GM23248 (cell line): Measurements from ENCODE around the gene CFAP61.

Source experiments
- EZH2 ChIP-seq: fragments of 200-600 bp; sonication (generic); IDR thresholded peaks from 2 replicates; pipeline ENCODE4 v1.6.1; 2018; ENCODE audit warnings: antibody characterized with exemption, mild to moderate bottlenecking; ENCODE audit not compliant: insufficient read depth, poor library complexity, severe bottlenecking
- EZH2phosphoT487 ChIP-seq: fragments of 200-600 bp; sonication (generic); IDR thresholded peaks from 2 replicates; pipeline ENCODE4 v1.6.1; 2018; ENCODE audit warnings: antibody characterized with exemption, moderate library complexity, mild to moderate bottlenecking, low read depth; ENCODE audit not compliant: insufficient read depth

DNA sequence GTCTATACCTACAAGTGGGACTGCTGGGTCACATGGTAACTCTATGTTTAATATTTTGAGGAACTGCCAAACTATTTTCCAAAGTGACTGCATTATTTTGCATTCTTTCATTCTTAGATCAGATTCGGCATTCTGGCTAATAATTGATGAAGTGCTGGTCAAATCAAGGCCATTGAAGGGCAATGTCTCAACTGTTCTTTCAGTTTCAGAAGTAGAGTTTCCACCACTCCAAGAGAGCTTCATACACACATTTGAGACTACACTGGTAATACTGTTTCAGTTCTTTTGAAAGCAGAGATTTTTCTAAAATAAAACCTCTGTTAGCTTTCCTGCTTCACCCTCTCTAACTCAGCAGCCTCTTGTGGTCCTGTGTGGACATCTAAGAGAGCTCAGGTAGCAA lies 154.5 kb downstream of the CFAP61 start:
- no peak for TF ChIP-seq EZH2
- TF ChIP-seq EZH2phosphoT487 = no peak
